ENCODE results near the gene C1orf198.

The C1orf198 gene

DNA sequence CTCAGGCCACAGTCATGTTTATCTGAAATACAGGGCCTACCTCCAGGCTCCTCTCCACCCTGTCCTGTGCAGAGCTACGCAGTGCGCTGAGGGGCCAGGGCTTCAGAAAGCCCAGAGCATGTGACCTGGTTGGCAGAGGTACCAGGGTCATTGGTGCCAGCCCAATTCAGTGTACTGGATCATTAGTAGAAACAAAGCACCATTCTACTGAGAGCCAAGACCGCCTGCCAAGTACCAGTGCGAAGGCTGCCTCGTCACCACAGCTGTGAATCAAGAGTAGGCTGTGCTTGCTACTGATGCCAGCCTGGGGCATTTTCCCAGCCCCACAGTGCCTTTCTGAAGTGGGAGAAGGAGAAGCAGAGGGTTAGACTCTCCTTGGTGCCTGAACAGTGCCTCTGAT lies 61.3 kb downstream of the C1orf198 start:
- DNase-seq: no peak

DNA sequence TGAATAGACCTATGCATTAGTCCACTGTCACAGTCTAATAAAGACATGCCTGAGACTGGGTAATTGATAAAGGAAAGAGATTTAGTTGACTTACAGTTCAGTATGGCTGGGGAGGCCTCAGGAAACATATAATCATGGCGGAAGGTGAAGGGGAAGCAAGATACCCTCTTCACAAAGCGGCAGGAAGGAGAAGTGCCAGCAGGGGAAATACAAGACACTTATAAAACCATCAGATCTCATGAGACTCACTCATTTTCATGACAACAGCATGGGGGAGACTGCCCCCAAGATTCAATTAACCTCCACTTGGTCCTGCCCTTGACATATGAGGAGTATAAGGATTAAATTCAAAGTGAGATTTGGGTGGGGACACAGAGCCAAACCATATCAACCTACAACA lies 61.8 kb downstream of the C1orf198 start:
- no peak for DNase-seq

DNA sequence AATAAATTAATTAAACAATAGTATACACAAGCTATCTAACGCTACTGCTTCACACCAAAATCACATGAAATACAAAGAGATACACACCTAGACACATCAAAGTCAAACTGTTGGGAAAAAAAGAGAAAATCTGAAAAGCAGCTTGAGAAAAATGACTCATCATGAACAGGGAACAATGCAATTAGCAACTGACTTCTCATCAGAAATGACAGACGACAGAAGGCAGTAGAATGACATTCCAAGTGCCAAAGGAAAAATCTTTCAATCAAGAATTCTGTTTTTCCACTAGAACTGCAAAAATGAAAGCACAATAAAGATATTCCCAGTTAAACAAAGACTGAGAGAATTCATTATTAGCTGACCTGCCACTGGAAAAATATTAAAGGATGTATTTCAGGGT lies 63.9 kb downstream of the C1orf198 start:
- DNase-seq: no peak

DNA sequence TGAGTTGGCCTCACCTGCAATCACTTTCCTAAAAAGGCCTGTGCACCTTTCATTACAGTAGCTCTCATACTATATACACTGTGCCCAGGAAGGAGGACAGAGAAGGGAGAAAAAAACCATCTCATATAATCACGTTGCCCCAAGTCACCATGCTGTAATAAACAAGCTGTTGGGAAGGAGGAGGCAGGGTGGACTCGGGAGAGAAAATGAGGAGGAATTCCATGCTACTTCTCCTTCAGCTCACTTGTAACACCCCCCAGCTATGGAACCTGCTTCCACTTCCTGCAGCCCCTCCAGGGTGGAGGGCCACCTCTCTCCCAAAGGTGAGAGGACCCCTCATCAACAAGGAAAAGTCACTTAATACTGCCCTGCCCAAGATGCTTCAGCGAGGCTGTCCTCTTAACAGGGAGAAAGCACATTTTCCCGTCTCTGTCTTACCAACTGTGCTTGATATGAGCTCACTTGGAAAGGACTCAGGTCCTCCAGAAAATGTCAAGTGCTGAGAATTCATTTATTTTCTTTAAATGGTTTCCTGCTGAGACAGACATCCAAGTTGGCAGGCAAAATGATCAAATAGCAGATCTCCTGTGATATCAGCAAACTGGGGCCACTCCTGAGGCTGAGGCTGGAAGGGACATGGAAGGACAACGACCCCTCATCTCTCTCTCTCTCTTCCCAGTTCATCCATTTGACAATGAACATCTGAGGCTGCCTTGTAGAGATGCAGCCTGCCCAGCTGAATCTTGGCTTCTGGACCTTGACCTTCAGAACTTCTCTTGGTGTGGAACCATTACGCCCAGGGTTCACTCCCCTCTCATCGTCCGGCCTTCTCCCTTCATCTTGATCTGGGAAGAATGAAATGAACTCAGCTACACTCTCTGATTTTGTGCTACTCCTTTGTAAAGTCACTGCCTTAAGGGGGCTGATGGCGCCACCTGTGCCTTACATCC lies 67.2 kb downstream of the C1orf198 start:
- no peak for DNase-seq

DNA sequence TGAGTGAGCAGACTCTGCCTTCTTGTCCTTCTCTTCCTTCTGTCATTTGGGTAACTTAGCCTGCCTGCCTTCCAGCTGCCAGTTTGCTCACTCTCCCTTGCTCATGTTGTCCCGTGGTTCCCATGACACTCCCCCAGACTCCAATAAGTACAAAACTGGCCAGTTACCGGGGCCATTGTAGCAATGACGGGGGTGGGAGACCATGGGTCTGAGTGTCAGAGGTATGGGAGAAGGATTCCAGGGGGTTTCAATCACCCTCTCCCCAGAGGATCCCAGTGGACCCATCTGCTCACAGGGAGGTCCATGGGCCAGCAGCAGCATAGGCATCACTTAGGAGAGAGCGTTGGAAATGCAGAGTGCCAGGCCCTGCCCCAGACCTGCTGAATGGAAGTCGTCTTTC lies 69.8 kb downstream of the C1orf198 start:
- no peak for DNase-seq

DNA sequence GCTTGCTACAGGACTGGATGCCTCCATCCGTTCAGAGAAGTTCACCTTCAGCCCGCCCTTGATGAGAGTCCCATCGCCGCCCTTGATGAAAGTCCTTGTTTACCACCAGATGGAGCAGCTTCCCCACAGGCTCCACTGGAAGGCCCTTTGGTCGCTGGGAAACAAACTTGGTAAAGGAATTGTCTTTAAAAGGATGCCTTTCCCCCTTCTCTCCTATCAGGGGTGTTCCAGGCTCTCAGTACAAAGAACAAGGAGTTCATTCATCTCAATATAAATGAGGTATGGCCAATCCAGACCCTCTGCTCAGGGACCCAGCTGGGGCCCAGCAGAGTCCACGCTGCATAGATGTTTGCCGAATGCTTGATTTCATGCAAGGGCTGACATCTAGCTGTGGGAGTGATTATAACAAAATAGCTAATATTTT lies 70.4 kb downstream of the C1orf198 start:
- no peak for DNase-seq

DNA sequence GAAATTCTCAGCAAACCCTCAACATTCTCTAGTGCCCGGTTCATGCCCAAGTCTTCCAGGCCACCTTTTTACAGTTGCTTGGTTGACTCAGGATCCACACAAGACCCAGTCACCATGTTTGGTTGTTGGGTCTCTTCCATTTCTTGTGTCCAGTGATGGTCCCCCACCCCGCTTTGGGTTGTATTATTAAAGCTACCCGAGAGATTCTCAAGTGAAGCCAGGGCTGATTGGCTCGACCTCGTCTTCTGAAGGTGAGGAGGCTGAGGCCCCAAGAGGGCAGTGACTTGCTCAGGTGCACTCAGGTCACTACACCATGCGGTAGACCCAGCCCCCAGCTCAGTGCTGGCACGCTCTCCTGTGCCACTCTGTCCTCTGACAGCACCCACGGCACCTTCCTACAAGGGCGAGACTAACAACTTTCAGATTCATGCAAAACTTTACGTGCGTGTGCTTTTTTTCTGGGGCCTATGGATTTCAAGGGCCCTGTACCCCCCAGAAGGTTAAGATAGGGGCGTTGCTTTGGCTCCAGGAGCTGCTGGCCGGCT lies 70.9 kb downstream of the C1orf198 start:
- no peak for DNase-seq

DNA sequence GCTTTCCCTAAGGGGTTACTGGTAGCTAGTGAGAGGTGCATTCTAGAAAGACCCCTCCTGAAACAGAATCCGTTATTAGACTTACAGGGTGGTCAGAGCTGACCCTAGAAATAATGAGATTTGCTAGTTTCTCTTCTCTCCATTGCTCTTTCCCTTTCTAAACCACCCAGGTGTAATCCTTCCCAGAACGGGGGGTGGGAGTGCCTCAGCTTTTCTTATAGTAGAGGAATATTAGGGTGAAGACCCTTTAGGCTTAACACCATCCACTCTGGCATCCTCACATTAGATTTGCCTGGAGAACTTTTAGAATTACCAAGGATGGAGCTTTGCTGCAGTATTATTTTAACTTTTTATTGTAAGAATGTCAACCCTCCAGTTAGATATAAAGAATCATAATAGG lies 71.7 kb downstream of the C1orf198 start:
- DNase-seq: no peak

DNA sequence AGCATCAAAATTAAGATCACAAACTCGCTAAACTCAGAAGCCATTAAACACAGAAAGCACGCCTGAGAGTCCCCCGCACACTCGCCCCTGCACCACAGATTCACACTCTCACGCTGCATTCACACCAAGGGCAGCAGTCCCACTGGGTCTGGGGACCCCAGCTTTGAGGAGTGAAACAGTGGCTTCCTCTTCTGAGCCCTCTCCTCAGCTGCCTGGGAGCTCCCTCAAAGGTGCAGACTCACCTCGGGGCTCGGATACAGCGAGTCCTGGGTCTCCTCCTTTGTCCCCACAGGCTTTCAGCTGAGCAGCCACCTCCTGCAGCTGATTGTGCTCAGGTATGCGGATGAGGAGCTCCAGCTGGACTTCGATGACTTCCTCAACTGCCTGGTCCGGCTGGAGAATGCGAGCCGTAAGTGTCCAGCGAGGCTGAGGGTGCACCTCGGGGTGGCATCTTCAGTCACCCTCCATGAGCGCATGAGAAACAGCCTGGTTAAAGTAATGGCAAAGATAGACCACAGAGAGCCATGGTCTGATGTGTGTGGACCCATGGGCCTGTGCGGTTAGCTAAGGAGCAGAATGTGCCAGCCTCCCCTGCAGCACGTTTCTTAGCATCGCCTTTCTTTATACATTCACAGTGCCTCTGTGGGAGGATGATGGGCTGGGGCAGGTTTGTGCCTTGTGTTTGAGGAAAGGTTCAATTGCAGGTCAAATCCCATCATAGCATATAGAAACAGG lies 73.3 kb downstream of the C1orf198 start:
- no peak for DNase-seq

DNA sequence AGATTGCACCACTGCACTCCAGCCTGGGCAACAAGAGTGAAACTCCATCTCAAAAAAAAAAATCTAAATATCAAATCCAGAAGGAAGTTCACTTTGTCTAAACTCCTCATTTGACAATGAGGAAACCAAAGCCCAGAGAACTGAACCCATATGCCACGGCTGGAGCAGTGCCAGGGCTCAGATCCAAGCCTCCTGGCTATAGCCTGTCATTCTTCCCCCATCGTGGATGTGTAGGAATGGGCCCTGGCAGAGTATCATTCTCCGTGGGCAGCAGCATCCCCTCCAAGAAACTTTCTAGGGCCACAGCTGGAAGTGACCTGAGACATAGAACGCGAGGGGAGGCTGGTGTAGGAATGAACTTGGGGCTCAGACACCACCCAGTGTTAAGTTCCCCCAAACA lies 73.9 kb downstream of the C1orf198 start:
- no peak for DNase-seq

DNA sequence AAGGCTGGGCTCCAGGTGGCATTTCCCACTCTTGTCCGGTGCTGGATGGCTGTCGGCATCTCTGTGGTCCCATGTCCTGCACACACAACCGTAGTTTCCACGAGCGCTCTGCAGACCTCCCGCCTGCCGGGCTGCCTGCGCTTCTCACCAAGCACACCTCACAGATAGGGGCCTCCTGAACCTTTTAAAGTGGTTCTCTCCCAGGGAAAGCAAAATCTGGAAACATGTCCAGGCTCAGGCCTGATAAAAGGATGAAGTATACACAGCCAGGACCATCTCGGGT lies 74.9 kb downstream of the C1orf198 start:
- no peak for DNase-seq

DNA sequence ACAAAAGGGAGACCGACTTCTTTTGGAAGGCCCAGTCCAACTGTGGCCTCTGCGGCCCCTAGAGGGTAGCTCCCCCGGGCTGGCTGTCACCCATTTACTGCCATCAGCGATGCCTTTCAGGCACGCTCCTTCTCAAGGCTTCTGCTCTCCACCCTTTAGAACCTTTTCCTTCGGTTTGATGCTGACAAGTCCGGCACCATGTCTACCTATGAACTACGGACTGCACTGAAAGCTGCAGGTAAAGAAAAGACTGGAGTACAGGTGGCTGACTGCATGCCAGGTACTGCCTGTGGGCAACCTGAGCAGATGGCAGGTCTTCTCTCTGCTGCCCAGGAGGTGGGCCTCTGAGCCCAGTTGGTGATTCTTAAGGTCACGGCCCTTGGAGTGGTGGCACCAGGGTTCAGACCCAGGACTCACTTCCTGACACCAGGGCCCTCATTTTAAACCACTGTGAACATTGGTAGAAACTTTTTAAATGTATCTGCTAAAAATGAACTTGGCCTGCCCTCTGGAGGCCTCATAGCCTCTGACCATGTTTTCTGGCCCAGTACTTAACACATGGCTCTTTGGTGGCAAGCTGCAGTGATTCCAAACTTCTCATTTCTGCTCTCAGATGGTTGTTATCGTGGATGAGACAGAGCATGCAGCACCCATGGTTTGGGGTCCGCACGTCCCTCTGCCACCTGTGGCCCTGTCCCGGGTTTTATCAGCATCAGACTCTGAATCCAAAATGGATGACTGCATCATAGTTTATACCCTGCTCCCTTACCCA lies 75.4 kb downstream of the C1orf198 start:
- DNase-seq: no peak

DNA sequence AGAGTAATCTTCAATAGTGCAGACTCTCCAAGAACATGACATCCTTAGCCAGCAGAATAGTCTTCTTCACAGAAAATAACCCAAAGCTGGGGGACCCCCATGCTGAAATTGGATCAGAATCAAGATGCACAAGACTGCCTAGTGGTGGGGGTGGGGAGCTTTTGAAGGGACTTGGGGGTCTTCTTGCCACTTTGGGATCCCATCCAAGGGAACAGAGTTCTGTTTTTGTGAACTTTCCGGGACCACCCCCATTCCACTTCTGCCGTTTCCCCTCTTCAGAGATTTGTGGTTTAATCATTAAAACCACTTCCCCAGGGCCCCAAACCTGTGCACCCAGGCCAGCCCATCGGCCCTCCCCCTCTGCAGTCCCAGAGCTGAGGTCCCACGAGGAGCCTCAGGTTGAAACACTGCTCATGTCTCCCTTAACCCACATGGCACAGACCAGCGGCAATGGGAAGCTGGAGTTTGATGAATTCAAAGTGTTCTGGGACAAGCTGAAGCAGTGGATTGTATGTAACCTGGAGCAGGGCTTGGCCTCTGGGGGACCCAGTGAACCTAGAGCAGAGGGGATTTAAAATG lies 76.2 kb downstream of the C1orf198 start:
- DNase-seq: no peak

DNA sequence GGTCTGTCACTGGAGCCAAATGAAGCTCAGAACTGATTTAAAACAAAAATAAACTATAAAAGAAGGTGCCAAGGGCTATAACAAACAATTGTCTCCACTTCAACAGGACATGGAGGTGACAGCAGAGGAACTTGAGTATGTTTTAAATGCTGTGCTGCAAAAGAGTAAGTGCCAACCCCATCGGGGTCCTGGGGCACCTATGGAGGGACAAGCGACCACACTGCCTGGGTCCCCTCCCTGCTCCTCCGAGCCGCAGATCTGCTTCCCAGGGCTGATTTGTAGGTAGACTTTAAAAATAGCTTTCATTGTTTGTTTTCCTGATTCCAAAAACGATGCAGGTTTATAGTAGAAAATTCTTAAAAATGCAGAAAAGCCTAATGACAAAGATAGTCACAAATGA lies 78.3 kb downstream of the C1orf198 start:
- DNase-seq: no peak

DNA sequence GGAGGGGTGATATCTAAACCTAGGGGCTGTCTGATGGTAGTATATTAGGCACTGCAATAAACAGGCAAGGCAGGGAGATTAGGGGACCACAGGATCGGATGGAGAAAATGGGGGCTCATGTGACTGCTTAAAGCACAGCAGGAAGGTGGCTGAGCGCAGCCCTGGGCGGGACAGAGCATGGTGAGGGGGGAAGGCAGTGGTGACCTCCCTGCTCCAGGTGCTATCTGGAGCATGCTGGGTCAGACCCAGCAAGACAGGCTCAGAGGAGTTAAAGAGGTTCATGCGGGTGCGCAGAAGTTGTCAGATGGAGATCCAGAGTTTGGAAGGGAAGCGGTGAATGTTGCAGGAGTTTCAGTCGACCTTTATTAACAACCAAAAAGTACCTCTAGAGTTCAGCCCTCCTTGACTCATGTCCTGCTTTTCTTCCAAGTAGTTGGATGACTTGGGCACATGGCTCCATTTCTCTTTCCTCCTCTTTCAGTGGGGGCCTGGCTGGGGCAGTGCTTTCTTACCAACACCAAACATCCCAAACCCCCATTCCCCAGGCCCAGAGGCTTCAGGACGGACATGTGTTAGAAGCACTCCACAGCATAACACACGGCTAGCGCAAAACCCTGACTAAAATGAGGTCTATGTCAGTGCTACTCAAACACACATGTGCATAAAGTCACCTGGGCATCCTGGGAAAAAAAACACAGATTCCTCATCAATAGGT lies 79.6 kb downstream of the C1orf198 start:
- DNase-seq: no peak

DNA sequence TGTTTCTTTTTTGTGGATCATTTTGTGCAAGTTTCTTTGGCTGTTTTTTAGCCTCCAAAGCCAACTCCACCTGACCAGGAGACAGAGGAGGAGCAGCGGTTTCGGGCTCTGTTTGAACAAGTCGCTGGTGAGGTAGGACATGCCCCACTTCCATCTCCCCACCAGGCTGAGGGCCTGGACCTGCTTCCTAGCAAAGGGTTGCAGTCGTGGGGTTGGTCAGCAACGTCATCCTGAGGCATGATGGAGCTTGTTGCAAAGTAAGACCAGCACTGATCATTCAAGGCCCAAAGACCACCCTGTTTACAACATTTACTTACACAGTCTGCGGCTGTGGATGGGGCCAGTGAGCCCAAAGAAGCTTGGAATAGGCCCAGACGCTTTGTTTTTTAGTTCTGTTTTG lies 80.8 kb downstream of the C1orf198 start:
- DNase-seq: no peak

Measured in KG1 (cell line).